HepG2 (cell line): ENCODE measurements around the gene FGD6. TPM values are rescaled to one million over a fixed set of nuclear protein-coding genes. Genes with fewer than 3 reads are reported as not detected.

Experiments
- CBX5 ChIP-seq: sonication (generic); formaldehyde crosslinking; IDR thresholded peaks from 2 replicates; pipeline ENCODE4 v1.4.0; 2020; ENCODE audit warnings: missing genetic modification reagents, borderline replicate concordance
- FOSL1 ChIP-seq: sonication (generic); formaldehyde crosslinking; IDR thresholded peaks from 2 replicates; pipeline ENCODE4 v1.9.0; 2021; ENCODE audit warnings: missing genetic modification reagents, borderline replicate concordance
- JUND ChIP-seq: sonication (generic); formaldehyde crosslinking; IDR thresholded peaks from 2 replicates; pipeline ENCODE4 v1.8.0; 2022; ENCODE audit warnings: mild to moderate bottlenecking, missing genetic modification reagents
- KAT7 ChIP-seq: IDR thresholded peaks from 2 replicates; pipeline ENCODE4 v1.6.1; 2018; ENCODE audit warnings: borderline replicate concordance, missing compliant biosample characterization
- MTF2 ChIP-seq: sonication (generic); formaldehyde crosslinking; IDR thresholded peaks from 2 replicates; pipeline ENCODE4 v1.5.0; 2020; ENCODE audit warnings: missing genetic modification reagents, borderline replicate concordance
- PCBP1 ChIP-seq: fragments of 200-400 bp; formaldehyde crosslinking; IDR thresholded peaks from 2 replicates; pipeline ENCODE4 v1.6.1; 2017; ENCODE audit warnings: mild to moderate bottlenecking, low read depth, low read length, borderline replicate concordance
- RARA ChIP-seq: IDR thresholded peaks from 2 replicates; pipeline ENCODE4 v1.6.1; 2016; ENCODE audit warnings: missing genetic modification reagents, missing compliant biosample characterization
- RXRB ChIP-seq: IDR thresholded peaks from 2 replicates; pipeline ENCODE4 v1.6.1; 2016; ENCODE audit warnings: borderline replicate concordance, missing genetic modification reagents, missing compliant biosample characterization
- SALL1 ChIP-seq: sonication (generic); formaldehyde crosslinking; IDR thresholded peaks from 2 replicates; pipeline ENCODE4 v1.8.0; 2022; ENCODE audit warnings: mild to moderate bottlenecking, missing genetic modification reagents
- SYNCRIP ChIP-seq: fragments of 200-400 bp; formaldehyde crosslinking; IDR thresholded peaks from 2 replicates; pipeline ENCODE4 v1.6.1; 2018; ENCODE audit warnings: mild to moderate bottlenecking, low read depth, low read length; ENCODE audit not compliant: insufficient read depth
- ZNF124 ChIP-seq: sonication (generic); formaldehyde crosslinking; IDR thresholded peaks from 2 replicates; pipeline ENCODE4 v1.4.0; 2020; ENCODE audit warnings: missing genetic modification reagents
- ZNF225 ChIP-seq: sonication (generic); formaldehyde crosslinking; IDR thresholded peaks from 2 replicates; pipeline ENCODE4 v1.4.0; 2020; ENCODE audit warnings: mild to moderate bottlenecking, missing genetic modification reagents
- ZNF644 ChIP-seq: IDR thresholded peaks from 2 replicates; pipeline ENCODE4 v1.6.1; 2016; ENCODE audit warnings: low read depth
- ZSCAN9 ChIP-seq: IDR thresholded peaks from 2 replicates; pipeline ENCODE4 v1.6.1; 2016; ENCODE audit warnings: borderline replicate concordance
- ZZZ3 ChIP-seq: sonication (generic); formaldehyde crosslinking; IDR thresholded peaks from 2 replicates; pipeline ENCODE4 v1.4.0; 2020; ENCODE audit warnings: missing genetic modification reagents, mild to moderate bottlenecking, borderline replicate concordance
- polyA plus RNA-seq, 8 experiments: library from polyadenylated mRNA; depleted of rRNA in 3 of 8; stranded (reverse) in 7 of 8; unstranded in 1 of 8; fragments of >200 nt; fragmentation: Illumina TruSeq in 4 of 8; extraction: Trizol in 4 of 8; gene quantifications; 2 replicates each; pipeline versions ENCODE4 v1.2.1 to v1.2.3, GENCODE V29; 2011 to 2016; ENCODE audit warnings: low read depth in 4 of 8, missing spikeins in 1 of 8, mixed read lengths in 1 of 8; ENCODE audit not compliant: insufficient read depth in 1 of 8
- total RNA-seq, 5 experiments: library from RNA; depleted of rRNA; stranded (reverse); fragments of >200 nt; fragmentation: Illumina TruSeq; extraction: Trizol; gene quantifications; 2 replicates each; pipeline ENCODE4 v1.2.3, GENCODE V29; 2016; ENCODE audit warnings: low read depth in 1 of 5
- TF ChIP-seq, protein P1 (sequence below): sonication (generic); formaldehyde crosslinking; IDR thresholded peaks from 2 replicates; pipeline ENCODE4 v1.4.0; 2020; ENCODE audit warnings: low read depth, mild to moderate bottlenecking, missing genetic modification reagents
- TF ChIP-seq, protein P2 (sequence below): IDR thresholded peaks from 2 replicates; pipeline ENCODE4 v1.6.1; 2018; ENCODE audit warnings: missing genetic modification reagents, mild to moderate bottlenecking, missing compliant biosample characterization
- TF ChIP-seq, protein P3 (sequence below): sonication (generic); formaldehyde crosslinking; IDR thresholded peaks from 2 replicates; pipeline ENCODE4 v1.8.0; 2022; ENCODE audit warnings: mild to moderate bottlenecking, missing genetic modification reagents, moderate library complexity
- TF ChIP-seq, protein P4 (sequence below): sonication (generic); formaldehyde crosslinking; IDR thresholded peaks from 2 replicates; pipeline ENCODE4 v1.9.0; 2021; ENCODE audit warnings: mild to moderate bottlenecking, missing genetic modification reagents

The FGD6 gene
- total and polyA plus RNA-seq, 2 of the 13 experiments (the other 11 are each of a cell fraction or from before 2014, with no cell fraction given), result 2.2 to 4.3 TPM

DNA sequence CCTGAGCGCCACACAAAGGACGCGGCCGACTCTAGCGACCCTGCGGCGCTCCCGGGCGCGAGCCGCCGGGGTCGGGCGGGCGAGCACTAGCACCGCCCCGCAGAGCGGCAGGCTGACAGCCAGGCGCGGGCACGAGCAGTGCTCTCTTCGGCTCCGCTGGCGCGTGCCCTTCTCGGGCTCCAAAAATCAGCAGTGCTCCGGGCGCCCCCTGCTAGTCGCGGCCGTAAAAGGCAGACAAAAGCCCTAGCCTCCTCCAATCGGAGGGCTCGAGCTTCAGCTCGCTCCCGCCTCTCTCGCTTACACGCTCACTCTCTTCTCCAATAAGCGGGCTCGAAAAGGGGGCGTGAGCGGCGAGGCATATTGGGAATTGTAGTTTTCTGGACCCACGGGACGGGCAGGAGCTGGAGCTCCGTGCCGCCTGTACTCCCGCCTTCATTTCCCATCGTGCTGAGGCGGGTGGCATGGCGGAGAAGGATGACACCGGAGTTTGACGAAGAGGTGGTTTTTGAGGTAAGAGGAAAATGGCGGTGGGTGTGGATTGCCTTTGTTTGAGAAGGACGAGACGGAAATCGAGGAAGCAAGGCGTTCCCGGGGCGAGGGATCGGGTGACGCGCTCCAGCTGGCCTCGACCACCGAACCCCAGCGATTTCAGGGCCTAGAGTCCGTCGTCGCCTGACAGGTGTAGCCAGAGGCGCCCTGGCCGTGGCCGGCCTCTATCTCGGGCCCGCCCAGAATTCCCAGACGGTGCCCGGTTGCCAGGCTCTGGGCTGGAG is at the start of gene FGD6, which contains the start of gene VEZT (continued):
- TF ChIP-seq, protein P1, sequence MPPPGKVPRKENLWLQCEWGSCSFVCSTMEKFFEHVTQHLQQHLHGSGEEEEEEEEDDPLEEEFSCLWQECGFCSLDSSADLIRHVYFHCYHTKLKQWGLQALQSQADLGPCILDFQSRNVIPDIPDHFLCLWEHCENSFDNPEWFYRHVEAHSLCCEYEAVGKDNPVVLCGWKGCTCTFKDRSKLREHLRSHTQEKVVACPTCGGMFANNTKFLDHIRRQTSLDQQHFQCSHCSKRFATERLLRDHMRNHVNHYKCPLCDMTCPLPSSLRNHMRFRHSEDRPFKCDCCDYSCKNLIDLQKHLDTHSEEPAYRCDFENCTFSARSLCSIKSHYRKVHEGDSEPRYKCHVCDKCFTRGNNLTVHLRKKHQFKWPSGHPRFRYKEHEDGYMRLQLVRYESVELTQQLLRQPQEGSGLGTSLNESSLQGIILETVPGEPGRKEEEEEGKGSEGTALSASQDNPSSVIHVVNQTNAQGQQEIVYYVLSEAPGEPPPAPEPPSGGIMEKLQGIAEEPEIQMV, result 0 out of 2 replicates have a peak, but pooled peaks have one; percentile 28
- 0 out of 2 replicates have a peak, but pooled peaks have one; percentile 32 for TF ChIP-seq MTF2
- TF ChIP-seq SALL1 (CRISPR knock-in tag), result peak; percentile 83
- peak; percentile 55; the same call in 1 of the 2 replicates for TF ChIP-seq PCBP1
- TF ChIP-seq, protein P2, sequence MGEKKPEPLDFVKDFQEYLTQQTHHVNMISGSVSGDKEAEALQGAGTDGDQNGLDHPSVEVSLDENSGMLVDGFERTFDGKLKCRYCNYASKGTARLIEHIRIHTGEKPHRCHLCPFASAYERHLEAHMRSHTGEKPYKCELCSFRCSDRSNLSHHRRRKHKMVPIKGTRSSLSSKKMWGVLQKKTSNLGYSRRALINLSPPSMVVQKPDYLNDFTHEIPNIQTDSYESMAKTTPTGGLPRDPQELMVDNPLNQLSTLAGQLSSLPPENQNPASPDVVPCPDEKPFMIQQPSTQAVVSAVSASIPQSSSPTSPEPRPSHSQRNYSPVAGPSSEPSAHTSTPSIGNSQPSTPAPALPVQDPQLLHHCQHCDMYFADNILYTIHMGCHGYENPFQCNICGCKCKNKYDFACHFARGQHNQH (CRISPR knock-in tag), result peak; percentile 76
- no peak for TF ChIP-seq SYNCRIP
- TF ChIP-seq, protein P3, sequence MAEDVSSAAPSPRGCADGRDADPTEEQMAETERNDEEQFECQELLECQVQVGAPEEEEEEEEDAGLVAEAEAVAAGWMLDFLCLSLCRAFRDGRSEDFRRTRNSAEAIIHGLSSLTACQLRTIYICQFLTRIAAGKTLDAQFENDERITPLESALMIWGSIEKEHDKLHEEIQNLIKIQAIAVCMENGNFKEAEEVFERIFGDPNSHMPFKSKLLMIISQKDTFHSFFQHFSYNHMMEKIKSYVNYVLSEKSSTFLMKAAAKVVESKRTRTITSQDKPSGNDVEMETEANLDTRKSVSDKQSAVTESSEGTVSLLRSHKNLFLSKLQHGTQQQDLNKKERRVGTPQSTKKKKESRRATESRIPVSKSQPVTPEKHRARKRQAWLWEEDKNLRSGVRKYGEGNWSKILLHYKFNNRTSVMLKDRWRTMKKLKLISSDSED (CRISPR knock-in tag), result no peak
- TF ChIP-seq ZZZ3 (CRISPR knock-in tag), result peak; percentile 78; the same call in 1 of the 2 replicates
- peak; percentile 33; the same call in 1 of the 2 replicates for TF ChIP-seq ZSCAN9 (CRISPR knock-in tag)
- TF ChIP-seq ZNF124, result 0 out of 2 replicates have a peak, but pooled peaks have one; percentile 44
- peak; percentile 16; the same call in 1 of the 2 replicates for TF ChIP-seq RXRB (CRISPR knock-in tag)
- TF ChIP-seq ZNF225 (CRISPR knock-in tag), result peak; percentile 60; the same call in 1 of the 2 replicates
- TF ChIP-seq, protein P4, sequence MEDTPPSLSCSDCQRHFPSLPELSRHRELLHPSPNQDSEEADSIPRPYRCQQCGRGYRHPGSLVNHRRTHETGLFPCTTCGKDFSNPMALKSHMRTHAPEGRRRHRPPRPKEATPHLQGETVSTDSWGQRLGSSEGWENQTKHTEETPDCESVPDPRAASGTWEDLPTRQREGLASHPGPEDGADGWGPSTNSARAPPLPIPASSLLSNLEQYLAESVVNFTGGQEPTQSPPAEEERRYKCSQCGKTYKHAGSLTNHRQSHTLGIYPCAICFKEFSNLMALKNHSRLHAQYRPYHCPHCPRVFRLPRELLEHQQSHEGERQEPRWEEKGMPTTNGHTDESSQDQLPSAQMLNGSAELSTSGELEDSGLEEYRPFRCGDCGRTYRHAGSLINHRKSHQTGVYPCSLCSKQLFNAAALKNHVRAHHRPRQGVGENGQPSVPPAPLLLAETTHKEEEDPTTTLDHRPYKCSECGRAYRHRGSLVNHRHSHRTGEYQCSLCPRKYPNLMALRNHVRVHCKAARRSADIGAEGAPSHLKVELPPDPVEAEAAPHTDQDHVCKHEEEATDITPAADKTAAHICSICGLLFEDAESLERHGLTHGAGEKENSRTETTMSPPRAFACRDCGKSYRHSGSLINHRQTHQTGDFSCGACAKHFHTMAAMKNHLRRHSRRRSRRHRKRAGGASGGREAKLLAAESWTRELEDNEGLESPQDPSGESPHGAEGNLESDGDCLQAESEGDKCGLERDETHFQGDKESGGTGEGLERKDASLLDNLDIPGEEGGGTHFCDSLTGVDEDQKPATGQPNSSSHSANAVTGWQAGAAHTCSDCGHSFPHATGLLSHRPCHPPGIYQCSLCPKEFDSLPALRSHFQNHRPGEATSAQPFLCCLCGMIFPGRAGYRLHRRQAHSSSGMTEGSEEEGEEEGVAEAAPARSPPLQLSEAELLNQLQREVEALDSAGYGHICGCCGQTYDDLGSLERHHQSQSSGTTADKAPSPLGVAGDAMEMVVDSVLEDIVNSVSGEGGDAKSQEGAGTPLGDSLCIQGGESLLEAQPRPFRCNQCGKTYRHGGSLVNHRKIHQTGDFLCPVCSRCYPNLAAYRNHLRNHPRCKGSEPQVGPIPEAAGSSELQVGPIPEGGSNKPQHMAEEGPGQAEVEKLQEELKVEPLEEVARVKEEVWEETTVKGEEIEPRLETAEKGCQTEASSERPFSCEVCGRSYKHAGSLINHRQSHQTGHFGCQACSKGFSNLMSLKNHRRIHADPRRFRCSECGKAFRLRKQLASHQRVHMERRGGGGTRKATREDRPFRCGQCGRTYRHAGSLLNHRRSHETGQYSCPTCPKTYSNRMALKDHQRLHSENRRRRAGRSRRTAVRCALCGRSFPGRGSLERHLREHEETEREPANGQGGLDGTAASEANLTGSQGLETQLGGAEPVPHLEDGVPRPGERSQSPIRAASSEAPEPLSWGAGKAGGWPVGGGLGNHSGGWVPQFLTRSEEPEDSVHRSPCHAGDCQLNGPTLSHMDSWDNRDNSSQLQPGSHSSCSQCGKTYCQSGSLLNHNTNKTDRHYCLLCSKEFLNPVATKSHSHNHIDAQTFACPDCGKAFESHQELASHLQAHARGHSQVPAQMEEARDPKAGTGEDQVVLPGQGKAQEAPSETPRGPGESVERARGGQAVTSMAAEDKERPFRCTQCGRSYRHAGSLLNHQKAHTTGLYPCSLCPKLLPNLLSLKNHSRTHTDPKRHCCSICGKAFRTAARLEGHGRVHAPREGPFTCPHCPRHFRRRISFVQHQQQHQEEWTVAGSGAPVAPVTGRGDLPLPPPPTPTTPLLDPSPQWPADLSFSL, result 0 out of 2 replicates have a peak, but pooled peaks have one; percentile 36
- TF ChIP-seq ZNF644 (CRISPR knock-in tag), result no peak
- TF ChIP-seq CBX5 (CRISPR knock-in tag), result peak; percentile 58; the same call in 1 of the 2 replicates
- TF ChIP-seq KAT7 (CRISPR knock-in tag), result peak; percentile 65; the same call in 1 of the 2 replicates
- TF ChIP-seq JUND (CRISPR knock-in tag), result 0 out of 2 replicates have a peak, but pooled peaks have one; percentile 19
- no peak for TF ChIP-seq FOSL1 (CRISPR knock-in tag)
- TF ChIP-seq RARA (CRISPR knock-in tag), result peak; percentile 35
